NB4 (cell line): ENCODE data around the gene SIVA1.

Experiments
- CTCF ChIP-seq: IDR thresholded peaks from one replicate; pipeline ENCODE4 v1.5.1; 2012; ENCODE audit warnings: low read depth, low read length
- POLR2A ChIP-seq: IDR thresholded peaks from 2 replicates; pipeline ENCODE4 v1.6.1; 2011; ENCODE audit warnings: mild to moderate bottlenecking; ENCODE audit not compliant: insufficient read length; ENCODE audit errors: extremely low read depth
- TF ChIP-seq, protein P1 (sequence below): IDR thresholded peaks from 2 replicates; pipeline ENCODE4 v1.6.1; 2011; ENCODE audit warnings: low read depth, low read length

- TF ChIP-seq CTCF (no peak), POLR2A (no peak)
- TF ChIP-seq, protein P1, sequence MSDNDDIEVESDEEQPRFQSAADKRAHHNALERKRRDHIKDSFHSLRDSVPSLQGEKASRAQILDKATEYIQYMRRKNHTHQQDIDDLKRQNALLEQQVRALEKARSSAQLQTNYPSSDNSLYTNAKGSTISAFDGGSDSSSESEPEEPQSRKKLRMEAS, result no peak
Observed at GRCh38 chr14:104793703-104793959, 40.7 kb downstream of the SIVA1 start.
